Measurements from ENCODE around the gene DUOXA2.

DNA sequence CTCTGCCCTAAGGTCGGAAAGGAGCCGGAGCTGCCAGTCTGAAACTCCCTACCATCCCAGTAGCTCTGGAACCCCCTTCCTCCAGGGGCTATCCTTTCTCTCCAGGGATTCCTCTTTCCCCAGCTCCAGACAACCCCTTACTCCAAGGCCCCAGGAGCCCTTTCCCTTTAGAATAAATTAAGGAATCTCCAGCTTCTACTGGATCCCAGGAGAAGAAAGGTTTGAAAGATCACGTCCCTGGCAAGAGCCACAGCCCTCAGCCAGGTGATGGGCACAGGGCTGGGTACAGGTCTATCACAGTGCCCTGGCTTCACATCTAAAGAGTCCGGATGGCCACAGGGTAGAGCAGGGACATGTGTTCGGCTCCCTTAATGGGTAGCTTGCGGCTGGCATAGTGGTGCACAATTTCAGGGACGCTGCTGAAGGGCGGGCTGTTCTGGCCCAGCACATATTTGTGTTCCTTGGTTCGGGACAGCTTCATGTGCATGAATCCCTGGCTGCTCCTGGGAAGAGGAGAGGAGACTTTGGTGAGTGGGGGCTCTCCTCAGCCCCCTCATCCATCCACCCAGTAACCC is 53.6 kb downstream of the DUOXA2 start:
- TF ChIP-seq, protein P1, sequence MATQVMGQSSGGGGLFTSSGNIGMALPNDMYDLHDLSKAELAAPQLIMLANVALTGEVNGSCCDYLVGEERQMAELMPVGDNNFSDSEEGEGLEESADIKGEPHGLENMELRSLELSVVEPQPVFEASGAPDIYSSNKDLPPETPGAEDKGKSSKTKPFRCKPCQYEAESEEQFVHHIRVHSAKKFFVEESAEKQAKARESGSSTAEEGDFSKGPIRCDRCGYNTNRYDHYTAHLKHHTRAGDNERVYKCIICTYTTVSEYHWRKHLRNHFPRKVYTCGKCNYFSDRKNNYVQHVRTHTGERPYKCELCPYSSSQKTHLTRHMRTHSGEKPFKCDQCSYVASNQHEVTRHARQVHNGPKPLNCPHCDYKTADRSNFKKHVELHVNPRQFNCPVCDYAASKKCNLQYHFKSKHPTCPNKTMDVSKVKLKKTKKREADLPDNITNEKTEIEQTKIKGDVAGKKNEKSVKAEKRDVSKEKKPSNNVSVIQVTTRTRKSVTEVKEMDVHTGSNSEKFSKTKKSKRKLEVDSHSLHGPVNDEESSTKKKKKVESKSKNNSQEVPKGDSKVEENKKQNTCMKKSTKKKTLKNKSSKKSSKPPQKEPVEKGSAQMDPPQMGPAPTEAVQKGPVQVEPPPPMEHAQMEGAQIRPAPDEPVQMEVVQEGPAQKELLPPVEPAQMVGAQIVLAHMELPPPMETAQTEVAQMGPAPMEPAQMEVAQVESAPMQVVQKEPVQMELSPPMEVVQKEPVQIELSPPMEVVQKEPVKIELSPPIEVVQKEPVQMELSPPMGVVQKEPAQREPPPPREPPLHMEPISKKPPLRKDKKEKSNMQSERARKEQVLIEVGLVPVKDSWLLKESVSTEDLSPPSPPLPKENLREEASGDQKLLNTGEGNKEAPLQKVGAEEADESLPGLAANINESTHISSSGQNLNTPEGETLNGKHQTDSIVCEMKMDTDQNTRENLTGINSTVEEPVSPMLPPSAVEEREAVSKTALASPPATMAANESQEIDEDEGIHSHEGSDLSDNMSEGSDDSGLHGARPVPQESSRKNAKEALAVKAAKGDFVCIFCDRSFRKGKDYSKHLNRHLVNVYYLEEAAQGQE (IDR thresholded peaks at IDR 0.05; ENCODE audit: insufficient read depth in 1 of 2, low read depth in 2 of 2, low read length in 1 of 2), result no peak
- TF ChIP-seq, protein P2, sequence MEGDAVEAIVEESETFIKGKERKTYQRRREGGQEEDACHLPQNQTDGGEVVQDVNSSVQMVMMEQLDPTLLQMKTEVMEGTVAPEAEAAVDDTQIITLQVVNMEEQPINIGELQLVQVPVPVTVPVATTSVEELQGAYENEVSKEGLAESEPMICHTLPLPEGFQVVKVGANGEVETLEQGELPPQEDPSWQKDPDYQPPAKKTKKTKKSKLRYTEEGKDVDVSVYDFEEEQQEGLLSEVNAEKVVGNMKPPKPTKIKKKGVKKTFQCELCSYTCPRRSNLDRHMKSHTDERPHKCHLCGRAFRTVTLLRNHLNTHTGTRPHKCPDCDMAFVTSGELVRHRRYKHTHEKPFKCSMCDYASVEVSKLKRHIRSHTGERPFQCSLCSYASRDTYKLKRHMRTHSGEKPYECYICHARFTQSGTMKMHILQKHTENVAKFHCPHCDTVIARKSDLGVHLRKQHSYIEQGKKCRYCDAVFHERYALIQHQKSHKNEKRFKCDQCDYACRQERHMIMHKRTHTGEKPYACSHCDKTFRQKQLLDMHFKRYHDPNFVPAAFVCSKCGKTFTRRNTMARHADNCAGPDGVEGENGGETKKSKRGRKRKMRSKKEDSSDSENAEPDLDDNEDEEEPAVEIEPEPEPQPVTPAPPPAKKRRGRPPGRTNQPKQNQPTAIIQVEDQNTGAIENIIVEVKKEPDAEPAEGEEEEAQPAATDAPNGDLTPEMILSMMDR (IDR thresholded peaks at IDR 0.05), result no peak; the same call in 1 of the 2 replicates
- TF ChIP-seq SIN3A (IDR thresholded peaks at IDR 0.05; ENCODE audit: borderline replicate concordance, insufficient read depth, low read depth, low read length) (no peak), POLR2AphosphoS5 (IDR thresholded peaks at IDR 0.05; ENCODE audit: low read depth, low read length) (no peak)

All from Panc1 (cell line).